HG02759 (cell line): Measurements from ENCODE around the gene RIPOR1.
"Not testable (repeated sequence)": the region's sequence is repeated elsewhere in the genome, so short reads cannot be mapped to it uniquely, and the experiment has no call there.

Experiments
- ATAC-seq: cut with Tn5 transposase; IDR thresholded peaks from one replicate; pipeline ENCODE4 v1.9.1; 2021; ENCODE audit warnings: mild to moderate bottlenecking, moderate library complexity; ENCODE audit not compliant: unreplicated experiment

The RIPOR1 gene

GRCh38 chr16:67517155-67517445 lies 11.5 kb upstream of the RIPOR1 start:
- no peak for ATAC-seq

- peak; percentile 51 for ATAC-seq
Measured at GRCh38 chr16:67517661-67518423, 10.8 kb upstream of the RIPOR1 start.

GRCh38 chr16:67518676-67519075 lies 10.0 kb upstream of the RIPOR1 start:
- no peak for ATAC-seq

GRCh38 chr16:67519242-67519641 lies 9.4 kb upstream of the RIPOR1 start:
- ATAC-seq, result no peak

- peak; percentile 69 for ATAC-seq
Measured at GRCh38 chr16:67521095-67521804, 7.4 kb upstream of the RIPOR1 start.

GRCh38 chr16:67525176-67525860 lies 3.3 kb upstream of the RIPOR1 start:
- no peak for ATAC-seq

- no peak for ATAC-seq
Measured at GRCh38 chr16:67526149-67526791, 2.4 kb upstream of the RIPOR1 start.

- ATAC-seq, result peak; percentile 26
Measured at GRCh38 chr16:67528870-67529581, 397 bp downstream of the RIPOR1 start.

- no peak for ATAC-seq
Measured at GRCh38 chr16:67529582-67530012, 968 bp downstream of the RIPOR1 start.

- ATAC-seq, result peak; percentile 35
Measured at GRCh38 chr16:67530013-67530939, 1.6 kb downstream of the RIPOR1 start.

GRCh38 chr16:67531247-67531646 lies 2.6 kb downstream of the RIPOR1 start:
- ATAC-seq, result no peak

GRCh38 chr16:67533024-67533560 lies 4.5 kb downstream of the RIPOR1 start:
- ATAC-seq, result no peak

- ATAC-seq, result not testable (repeated sequence)
Measured at GRCh38 chr16:67533987-67534386, 5.4 kb downstream of the RIPOR1 start.

GRCh38 chr16:67534431-67534830 lies 5.8 kb downstream of the RIPOR1 start:
- ATAC-seq, result no peak

- ATAC-seq, result no peak
Measured at GRCh38 chr16:67535201-67535600, 6.6 kb downstream of the RIPOR1 start.

- ATAC-seq, result peak; percentile 35
Measured at GRCh38 chr16:67537270-67537635, 8.6 kb downstream of the RIPOR1 start.

GRCh38 chr16:67537636-67538591 lies 9.3 kb downstream of the RIPOR1 start:
- peak; percentile 45 for ATAC-seq

- ATAC-seq, result no peak
Measured at GRCh38 chr16:67538666-67539101, 10.1 kb downstream of the RIPOR1 start.
